HEK293 (cell line): ENCODE results near the gene RYR2.
A peak's percentile ranks its signal among the peaks of the same experiment; 100 is the strongest.
"Not testable (repeated sequence)": the region's sequence is repeated elsewhere in the genome, so short reads cannot be mapped to it uniquely, and the experiment has no call there.

Experiments used
- CTCF ChIA-PET: fragments of 350-600 bp; formaldehyde crosslinking; extraction: SDS; loops from one replicate; lab custom pipeline; 2021; ENCODE audit warnings: antibody characterized with exemption; lab: Yijun Ruan, JAX
- POLR2A ChIA-PET: fragments of 300-600 bp; formaldehyde crosslinking; extraction: SDS; loops from one replicate; lab custom pipeline; 2020; ENCODE audit warnings: antibody characterized with exemption, inconsistent platforms; lab: Yijun Ruan, JAX
- H3K27ac ChIP-seq: fragments of 200-500 bp; sonication (Bioruptor generic); 2 replicates; pipeline ENCODE4 v1.5.1; 2014; ENCODE audit warnings: low read depth, low read length, control low read depth, inconsistent platforms; ENCODE audit errors: extremely low read depth
- H3K36me3 ChIP-seq, 2 experiments: fragments of 200-500 bp in 1 of 2; sonication (Bioruptor generic) in 1 of 2; 1 replicate in 1 of 2; 2 replicates in 1 of 2; pipeline ENCODE4 v1.5.1; 2014 to 2017; ENCODE audit warnings: inconsistent platforms in 2 of 2, low read length in 2 of 2; ENCODE audit not compliant: control insufficient read depth in 2 of 2, insufficient read depth in 1 of 2
- H3K4me1 ChIP-seq: fragments of 200-500 bp; sonication (Bioruptor generic); 2 replicates; pipeline ENCODE4 v1.5.1; 2014; ENCODE audit warnings: mild to moderate bottlenecking, low read length, inconsistent platforms; ENCODE audit not compliant: control insufficient read depth, insufficient read depth
- H3K4me3 ChIP-seq: 2 replicates; pipeline ENCODE4 v1.5.1; 2011; ENCODE audit warnings: low read depth, mild to moderate bottlenecking, control low read depth, low read length, moderate library complexity
- H3K9me3 ChIP-seq: fragments of 200-500 bp; sonication (Bioruptor generic); 2 replicates; pipeline ENCODE4 v1.5.1; 2014; ENCODE audit warnings: low read depth, low read length, inconsistent platforms; ENCODE audit not compliant: control insufficient read depth, insufficient read depth
- PBX3 ChIP-seq: sonication (generic); formaldehyde crosslinking; IDR thresholded peaks from 2 replicates; pipeline ENCODE4 v1.8.1; 2022; ENCODE audit warnings: mild to moderate bottlenecking, moderate library complexity, missing genetic modification reagents
- SETDB1 ChIP-seq: IDR thresholded peaks from one replicate; pipeline ENCODE4 v1.6.1; 2017; ENCODE audit warnings: mild to moderate bottlenecking, low read length, moderate library complexity, mixed read lengths; ENCODE audit not compliant: insufficient read length
- ZNF121 ChIP-seq: fragments of 450-650 bp; formaldehyde crosslinking; IDR thresholded peaks from 2 replicates; pipeline ENCODE4 v1.5.1; 2016; ENCODE audit warnings: missing biosample characterization, missing genetic modification characterization
- ZNF138 ChIP-seq: fragments of 450-650 bp; formaldehyde crosslinking; IDR thresholded peaks from 2 replicates; pipeline ENCODE4 v1.5.1; 2016; ENCODE audit warnings: missing biosample characterization, missing genetic modification characterization, borderline replicate concordance
- ZNF2 ChIP-seq: fragments of 450-650 bp; formaldehyde crosslinking; IDR thresholded peaks from 2 replicates; pipeline ENCODE4 v1.5.1; 2016; ENCODE audit warnings: missing biosample characterization, missing genetic modification characterization
- ZNF292 ChIP-seq: fragments of 450-650 bp; formaldehyde crosslinking; IDR thresholded peaks from 2 replicates; pipeline ENCODE4 v1.5.1; 2016; ENCODE audit warnings: low read depth, missing biosample characterization, missing genetic modification characterization, borderline replicate concordance
- ZNF37A ChIP-seq: fragments of 450-650 bp; IDR thresholded peaks from 2 replicates; pipeline ENCODE4 v1.5.1; 2018; ENCODE audit warnings: missing biosample characterization, missing genetic modification characterization
- ZNF433 ChIP-seq: fragments of 450-650 bp; formaldehyde crosslinking; IDR thresholded peaks from 2 replicates; pipeline ENCODE4 v1.5.1; 2016; ENCODE audit warnings: missing biosample characterization, missing genetic modification characterization, low read depth
- ZNF473 ChIP-seq: fragments of 450-650 bp; formaldehyde crosslinking; IDR thresholded peaks from 2 replicates; pipeline ENCODE4 v1.5.1; 2017; ENCODE audit warnings: missing biosample characterization, missing genetic modification characterization
- ZNF518A ChIP-seq: fragments of 450-650 bp; formaldehyde crosslinking; conservative IDR thresholded peaks from 2 replicates; pipeline ENCODE4 v1.5.1; 2016; ENCODE audit warnings: low read depth, missing biosample characterization, missing genetic modification characterization
- ZNF549 ChIP-seq: fragments of 450-650 bp; IDR thresholded peaks from 2 replicates; pipeline ENCODE4 v1.5.1; 2018; ENCODE audit warnings: missing biosample characterization, missing genetic modification characterization, mild to moderate bottlenecking, inconsistent platforms, moderate library complexity
- ZNF560 ChIP-seq: fragments of 450-650 bp; formaldehyde crosslinking; IDR thresholded peaks from 2 replicates; pipeline ENCODE4 v1.5.1; 2017; ENCODE audit warnings: missing biosample characterization, missing genetic modification characterization, borderline replicate concordance
- ZNF585B ChIP-seq: fragments of 450-650 bp; formaldehyde crosslinking; IDR thresholded peaks from 2 replicates; pipeline ENCODE4 v1.5.1; 2016; ENCODE audit warnings: missing biosample characterization, missing genetic modification characterization
- ZNF76 ChIP-seq: fragments of 450-650 bp; formaldehyde crosslinking; IDR thresholded peaks from 2 replicates; pipeline ENCODE4; 2016; ENCODE audit warnings: low read depth, missing biosample characterization, missing genetic modification characterization, borderline replicate concordance
- ZNF830 ChIP-seq: fragments of 450-650 bp; IDR thresholded peaks from 2 replicates; pipeline ENCODE4 v1.5.0; 2018; ENCODE audit warnings: missing biosample characterization, missing genetic modification characterization, low read depth, mild to moderate bottlenecking, moderate library complexity
- ZNF837 ChIP-seq: fragments of 450-650 bp; formaldehyde crosslinking; IDR thresholded peaks from 2 replicates; pipeline ENCODE4 v1.5.1; 2016; ENCODE audit warnings: missing biosample characterization, missing genetic modification characterization
- TF ChIP-seq, protein P1 (sequence below): fragments of 450-650 bp; formaldehyde crosslinking; IDR thresholded peaks from 2 replicates; pipeline ENCODE4 v1.5.1; 2016; ENCODE audit warnings: missing biosample characterization, missing genetic modification characterization

The RYR2 gene

GRCh38 chr1:237269938-237270337, 228.0 kb downstream of the RYR2 start:
- H3K4me1 ChIP-seq, result no peaks in the 10 kb centered on the region
- H3K4me3 ChIP-seq, result no peak overlapping the region
- H3K27ac ChIP-seq, result no peak overlapping the region
- CTCF ChIA-PET, result no interaction called here
- H3K9me3 ChIP-seq, result no peaks in the 10 kb centered on the region
- no peaks in the 10 kb centered on the region for H3K36me3 ChIP-seq
- TF ChIP-seq ZNF560 (tag by site-specific recombination), result no peak
- no peak for TF ChIP-seq ZNF585B (tag by site-specific recombination)
- no peak for TF ChIP-seq ZNF473
- TF ChIP-seq ZNF549 (tag by site-specific recombination), result no peak
- no peak for TF ChIP-seq ZNF292 (tag by site-specific recombination)
- no peak for TF ChIP-seq PBX3
- no peak for TF ChIP-seq ZNF76 (tag by site-specific recombination)
- no peak for TF ChIP-seq ZNF433 (tag by site-specific recombination)
- TF ChIP-seq ZNF2 (tag by site-specific recombination), result no peak
- TF ChIP-seq ZNF37A (tag by site-specific recombination), result no peak
- no peak for TF ChIP-seq ZNF830 (tag by site-specific recombination)
- TF ChIP-seq, all 188 proteins: peak for 0
- POLR2A ChIA-PET, result no interaction called here

GRCh38 chr1:237270353-237270752, 228.4 kb downstream of the RYR2 start:
- Histone ChIP-seq H3K36me3 (no peaks in the 10 kb centered on the region), H3K27ac (no peak overlapping the region), H3K4me3 (no peak overlapping the region), H3K4me1 (no peaks in the 10 kb centered on the region), H3K9me3 (no peaks in the 10 kb centered on the region)
- ChIA-PET POLR2A (no interaction called here), CTCF (interaction anchor here (0.6 kb wide), 1 partner anchor 140 kb away, joined by 4 read pairs; no protein-coding TSS in a partner anchor)
- TF ChIP-seq ZNF518A (tag by site-specific recombination), result no peak
- no peak for TF ChIP-seq SETDB1
- TF ChIP-seq ZNF837 (tag by site-specific recombination), result no peak
- TF ChIP-seq ZNF138 (tag by site-specific recombination), result no peak

DNA sequence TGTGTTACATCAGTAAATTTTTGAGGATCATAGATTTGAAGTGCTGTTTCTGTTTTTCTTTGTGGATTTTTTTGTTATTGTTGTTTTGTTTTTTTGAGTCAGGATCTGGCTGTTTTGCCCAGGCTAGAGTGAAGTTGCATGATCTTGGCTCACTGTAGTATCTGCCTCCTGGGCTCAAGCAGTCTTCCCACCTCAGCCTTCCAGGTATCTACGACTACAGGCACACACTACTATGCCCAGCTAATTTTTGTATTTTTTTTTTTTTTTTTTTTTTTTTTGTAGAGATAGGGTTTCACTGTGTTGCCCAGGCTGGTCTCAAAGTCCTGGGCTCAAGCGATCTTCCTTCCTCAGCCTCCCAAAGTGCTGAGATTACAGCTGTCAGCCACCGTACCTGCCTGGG, 236.0 kb downstream of the RYR2 start:
- H3K9me3 ChIP-seq, H3K4me1 ChIP-seq, H3K4me3 ChIP-seq, CTCF ChIA-PET, H3K27ac ChIP-seq: not testable (repeated sequence)
- TF ChIP-seq, protein P1, sequence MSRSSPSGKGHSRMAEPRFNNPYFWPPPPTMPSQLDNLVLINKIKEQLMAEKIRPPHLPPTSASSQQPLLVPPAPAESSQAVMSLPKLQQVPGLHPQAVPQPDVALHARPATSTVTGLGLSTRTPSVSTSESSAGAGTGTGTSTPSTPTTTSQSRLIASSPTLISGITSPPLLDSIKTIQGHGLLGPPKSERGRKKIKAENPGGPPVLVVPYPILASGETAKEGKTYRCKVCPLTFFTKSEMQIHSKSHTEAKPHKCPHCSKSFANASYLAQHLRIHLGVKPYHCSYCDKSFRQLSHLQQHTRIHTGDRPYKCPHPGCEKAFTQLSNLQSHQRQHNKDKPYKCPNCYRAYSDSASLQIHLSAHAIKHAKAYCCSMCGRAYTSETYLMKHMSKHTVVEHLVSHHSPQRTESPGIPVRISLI (tag by site-specific recombination), result peak; percentile 90
- TF ChIP-seq ZNF121 (tag by site-specific recombination), result 0 out of 2 replicates have a peak, but pooled peaks have one; percentile 22
- TF ChIP-seq, all 188 proteins: peak for 2; not testable (repeated sequence) for 186
- H3K36me3 ChIP-seq, POLR2A ChIA-PET: not testable (repeated sequence)
